HG03378 (cell line): ENCODE measurements around the gene PM20D1.
"Not testable (repeated sequence)": the region's sequence is repeated elsewhere in the genome, so short reads cannot be mapped to it uniquely, and the experiment has no call there.

Experiments used
- ATAC-seq: cut with Tn5 transposase; IDR thresholded peaks from one replicate; pipeline ENCODE4 v1.9.1; 2021; ENCODE audit warnings: mild to moderate bottlenecking, moderate library complexity; ENCODE audit not compliant: unreplicated experiment

The PM20D1 gene

GRCh38 chr1:205843036-205843859, 6.7 kb downstream of the PM20D1 start:
- ATAC-seq, result no peak

- no peak for ATAC-seq
Measured at GRCh38 chr1:205842229-205842628, 7.7 kb downstream of the PM20D1 start.

GRCh38 chr1:205840146-205840923, 9.6 kb downstream of the PM20D1 start:
- ATAC-seq, result no peak

- no peak for ATAC-seq
Measured at GRCh38 chr1:205837382-205837970, 12.5 kb downstream of the PM20D1 start.

- no peak for ATAC-seq
Measured at GRCh38 chr1:205834751-205835150, 15.2 kb downstream of the PM20D1 start.

GRCh38 chr1:205832326-205832751, 17.6 kb downstream of the PM20D1 start:
- no peak for ATAC-seq

GRCh38 chr1:205827623-205828022, 22.3 kb downstream of the PM20D1 start:
- no peak for ATAC-seq

- no peak for ATAC-seq
Measured at GRCh38 chr1:205826995-205827394, 22.9 kb downstream of the PM20D1 start.

GRCh38 chr1:205826016-205826806, 23.7 kb downstream of the PM20D1 start:
- ATAC-seq, result no peak

- no peak for ATAC-seq
Measured at GRCh38 chr1:205824180-205824579, 25.8 kb downstream of the PM20D1 start.

GRCh38 chr1:205823260-205823659, 26.7 kb downstream of the PM20D1 start:
- ATAC-seq, result not testable (repeated sequence)

GRCh38 chr1:205822397-205822796, 27.5 kb downstream of the PM20D1 start:
- no peak for ATAC-seq

- ATAC-seq, result no peak
Measured at GRCh38 chr1:205817988-205818387, 31.9 kb downstream of the PM20D1 start.

- no peak for ATAC-seq
Measured at GRCh38 chr1:205817364-205817763, 32.6 kb downstream of the PM20D1 start.

GRCh38 chr1:205813755-205814058, 36.2 kb downstream of the PM20D1 start:
- no peak for ATAC-seq

- peak; percentile 75 for ATAC-seq
Measured at GRCh38 chr1:205812878-205813754, 36.8 kb downstream of the PM20D1 start, which contains the start of gene SLC41A1. SLC41A1 (minus strand) TSS chr1:205813198; CDS start chr1:205810441, 2,757 bp downstream.

GRCh38 chr1:205812271-205812877, 37.6 kb downstream of the PM20D1 start:
- no peak for ATAC-seq

- ATAC-seq, result no peak
Measured at GRCh38 chr1:205811660-205812059, 38.3 kb downstream of the PM20D1 start.

GRCh38 chr1:205810448-205811157, 39.3 kb downstream of the PM20D1 start:
- ATAC-seq, result no peak
